Measurements from ENCODE around the gene EGLN3.

Gene EGLN3

GRCh38 chr14:33897382-33897781 lies 53.5 kb downstream of the EGLN3 start:
- 100% methylated on average over 2 of the region's 2 CpGs for WGBS
- Histone ChIP-seq H3K27ac (ENCODE audit: low read depth, low read length) (no peak overlapping the region), H3K9me3 (ENCODE audit: insufficient read depth, low read depth, low read length) (peaks cover 15% of the 10 kb centered on the region; the same call in 1 of the 2 replicates), H3K36me3 (ENCODE audit: insufficient read depth, low read length) (no peaks in the 10 kb centered on the region), H3K27me3 (ENCODE audit: insufficient read depth, low read length) (no peaks in the 10 kb centered on the region), H3K4me1 (ENCODE audit: insufficient read depth, low read length) (no peaks in the 10 kb centered on the region), H3K4me3 (ENCODE audit: low read length) (no peak overlapping the region), H3K9ac (ENCODE audit: low read depth, low read length) (no peak overlapping the region)

GRCh38 chr14:33894339-33894738 lies 56.5 kb downstream of the EGLN3 start:
- Histone ChIP-seq H3K9me3 (ENCODE audit: insufficient read depth, low read depth, low read length) (peaks cover 8% of the 10 kb centered on the region; the same call in 1 of the 2 replicates), H3K27ac (ENCODE audit: low read depth, low read length) (no peak overlapping the region), H3K27me3 (ENCODE audit: insufficient read depth, low read length) (no peaks in the 10 kb centered on the region), H3K36me3 (ENCODE audit: insufficient read depth, low read length) (no peaks in the 10 kb centered on the region), H3K9ac (ENCODE audit: low read depth, low read length) (no peak overlapping the region), H3K4me3 (ENCODE audit: low read length) (no peak overlapping the region), H3K4me1 (ENCODE audit: insufficient read depth, low read length) (no peaks in the 10 kb centered on the region)
- WGBS: no CpG with 5 or more reads among the region's 1 CpG

DNA sequence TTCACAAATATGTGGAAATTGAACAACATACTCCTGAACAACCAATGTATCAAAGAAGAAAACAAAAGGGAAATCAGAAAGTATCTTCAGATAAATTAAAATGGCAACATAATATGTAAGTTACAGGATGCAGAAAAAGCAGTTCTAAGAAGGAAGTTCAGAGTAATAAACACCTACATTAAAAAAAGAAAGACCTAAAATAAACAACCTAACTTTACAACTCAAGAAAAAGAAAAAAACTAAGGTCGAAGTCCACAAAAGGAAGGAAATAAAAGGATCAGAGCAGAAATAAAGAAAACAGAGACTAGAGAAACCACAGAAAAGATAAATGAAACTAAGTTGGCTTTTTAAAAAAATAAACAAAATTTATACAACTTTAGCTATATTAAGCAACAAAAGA lies 59.2 kb downstream of the EGLN3 start:
- Histone ChIP-seq H3K9ac (ENCODE audit: low read depth, low read length) (no peak overlapping the region), H3K4me3 (ENCODE audit: low read length) (no peak overlapping the region), H3K9me3 (ENCODE audit: insufficient read depth, low read depth, low read length) (peaks cover 8% of the 10 kb centered on the region; the same call in 1 of the 2 replicates), H3K27me3 (ENCODE audit: insufficient read depth, low read length) (no peaks in the 10 kb centered on the region), H3K36me3 (ENCODE audit: insufficient read depth, low read length) (no peaks in the 10 kb centered on the region), H3K4me1 (ENCODE audit: insufficient read depth, low read length) (no peaks in the 10 kb centered on the region), H3K27ac (ENCODE audit: low read depth, low read length) (no peak overlapping the region)
- no CpG with 5 or more reads among the region's 1 CpG for WGBS

GRCh38 chr14:33884916-33885315 lies 66.0 kb downstream of the EGLN3 start:
- Histone ChIP-seq H3K36me3 (ENCODE audit: insufficient read depth, low read length) (no peaks in the 10 kb centered on the region), H3K9me3 (ENCODE audit: insufficient read depth, low read depth, low read length) (no peaks in the 10 kb centered on the region; the same call in 1 of the 2 replicates), H3K4me1 (ENCODE audit: insufficient read depth, low read length) (no peaks in the 10 kb centered on the region), H3K9ac (ENCODE audit: low read depth, low read length) (no peak overlapping the region), H3K27ac (ENCODE audit: low read depth, low read length) (no peak overlapping the region), H3K27me3 (ENCODE audit: insufficient read depth, low read length) (no peaks in the 10 kb centered on the region), H3K4me3 (ENCODE audit: low read length) (no peak overlapping the region)
- WGBS: 98% methylated on average over 2 of the region's 2 CpGs

GRCh38 chr14:33880330-33880729 lies 70.5 kb downstream of the EGLN3 start:
- Histone ChIP-seq H3K27me3 (ENCODE audit: insufficient read depth, low read length) (no peaks in the 10 kb centered on the region), H3K9ac (ENCODE audit: low read depth, low read length) (no peak overlapping the region), H3K9me3 (ENCODE audit: insufficient read depth, low read depth, low read length) (peaks cover 23% of the 10 kb centered on the region), H3K36me3 (ENCODE audit: insufficient read depth, low read length) (no peaks in the 10 kb centered on the region), H3K4me1 (ENCODE audit: insufficient read depth, low read length) (no peaks in the 10 kb centered on the region), H3K27ac (ENCODE audit: low read depth, low read length) (no peak overlapping the region), H3K4me3 (ENCODE audit: low read length) (no peak overlapping the region)
- 100% methylated on average over 1 of the region's 1 CpG for WGBS

- WGBS: 90% methylated on average over 1 of the region's 3 CpGs
- no peaks in the 10 kb centered on the region for H3K36me3 ChIP-seq (ENCODE audit: insufficient read depth, low read length)
- H3K9ac ChIP-seq (ENCODE audit: low read depth, low read length): no peak overlapping the region
- no peaks in the 10 kb centered on the region for H3K27me3 ChIP-seq (ENCODE audit: insufficient read depth, low read length)
- peaks cover 28% of the 10 kb centered on the region for H3K9me3 ChIP-seq (ENCODE audit: insufficient read depth, low read depth, low read length)
- H3K4me3 ChIP-seq (ENCODE audit: low read length): no peak overlapping the region
- H3K27ac ChIP-seq (ENCODE audit: low read depth, low read length): no peak overlapping the region
- H3K4me1 ChIP-seq (ENCODE audit: insufficient read depth, low read length): no peaks in the 10 kb centered on the region
Measured at GRCh38 chr14:33879684-33880286, 71.1 kb downstream of the EGLN3 start.

DNA sequence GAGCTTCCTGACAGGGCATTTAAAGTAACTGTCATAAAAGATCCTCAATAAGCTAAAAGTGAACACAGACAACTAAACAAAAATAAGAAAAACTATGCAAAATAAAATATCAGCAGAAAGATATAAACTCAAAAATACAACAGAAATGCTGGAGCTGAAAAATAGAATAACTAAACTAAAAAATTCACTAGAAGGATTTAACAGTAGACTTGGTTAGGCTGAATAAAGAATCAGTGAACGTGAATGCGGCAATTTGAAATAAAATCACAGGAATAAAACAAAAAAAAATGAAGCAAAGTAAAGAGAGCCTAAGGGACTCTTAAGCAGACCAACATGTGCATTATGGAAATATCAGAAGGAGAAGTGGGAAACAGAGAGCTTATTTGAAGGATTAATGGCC lies 74.6 kb downstream of the EGLN3 start:
- no peaks in the 10 kb centered on the region for H3K27me3 ChIP-seq (ENCODE audit: insufficient read depth, low read length)
- H3K4me3 ChIP-seq (ENCODE audit: low read length): no peak overlapping the region
- H3K9me3 ChIP-seq (ENCODE audit: insufficient read depth, low read depth, low read length): peaks cover 29% of the 10 kb centered on the region
- H3K9ac ChIP-seq (ENCODE audit: low read depth, low read length): no peak overlapping the region
- H3K4me1 ChIP-seq (ENCODE audit: insufficient read depth, low read length): no peaks in the 10 kb centered on the region
- no peaks in the 10 kb centered on the region for H3K36me3 ChIP-seq (ENCODE audit: insufficient read depth, low read length)
- no peak overlapping the region for H3K27ac ChIP-seq (ENCODE audit: low read depth, low read length)
- WGBS: 92% methylated on average over 2 of the region's 2 CpGs

Data from HUES64 (cell line).